Measurements from ENCODE around the gene CACNA2D3.

The CACNA2D3 gene

GRCh38 chr3:55042591-55042990, 920.2 kb downstream of the CACNA2D3 start:
- no peak for TF ChIP-seq CTCF (IDR thresholded peaks at IDR 0.05; ENCODE audit: insufficient read depth, low read depth, low read length, missing control alignments)
- no peak overlapping the region for H3K4me3 ChIP-seq (ENCODE audit: low read length)
- DNase-seq (ENCODE audit: low read depth): no peak

- no peak for TF ChIP-seq CTCF (IDR thresholded peaks at IDR 0.05; ENCODE audit: insufficient read depth, low read depth, low read length, missing control alignments)
- H3K4me3 ChIP-seq (ENCODE audit: low read length): no peak overlapping the region
These were observed 922.1 kb downstream of the CACNA2D3 start for GRCh38 chr3:55044486-55044885.

GRCh38 chr3:55059027-55059629, 936.8 kb downstream of the CACNA2D3 start:
- no peak for DNase-seq (ENCODE audit: low read depth)
- TF ChIP-seq CTCF (IDR thresholded peaks at IDR 0.05; ENCODE audit: insufficient read depth, low read depth, low read length, missing control alignments): no peak
- H3K4me3 ChIP-seq (ENCODE audit: low read length): no peak overlapping the region

More at GRCh38 chr3:55044486-55044885, 922.1 kb downstream of the CACNA2D3 start:
- DNase-seq (ENCODE audit: low read depth): no peak

GRCh38 chr3:55060896-55061719, 938.8 kb downstream of the CACNA2D3 start:
- H3K4me3 ChIP-seq (ENCODE audit: low read length): no peak overlapping the region
- TF ChIP-seq CTCF (IDR thresholded peaks at IDR 0.05; ENCODE audit: insufficient read depth, low read depth, low read length, missing control alignments): no peak
- DNase-seq (ENCODE audit: low read depth): no peak

GRCh38 chr3:55061720-55062034, 939.3 kb downstream of the CACNA2D3 start:
- no peak overlapping the region for H3K4me3 ChIP-seq (ENCODE audit: low read length)
- no peak for TF ChIP-seq CTCF (IDR thresholded peaks at IDR 0.05; ENCODE audit: insufficient read depth, low read depth, low read length, missing control alignments)
- no peak for DNase-seq (ENCODE audit: low read depth)

GRCh38 chr3:55064164-55064563, 941.8 kb downstream of the CACNA2D3 start:
- TF ChIP-seq CTCF (IDR thresholded peaks at IDR 0.05; ENCODE audit: insufficient read depth, low read depth, low read length, missing control alignments): no peak
- no peak overlapping the region for H3K4me3 ChIP-seq (ENCODE audit: low read length)
- no peak for DNase-seq (ENCODE audit: low read depth)

Data from epithelial cell of esophagus (primary cell).